Smooth muscle cell of the brain vasculature (primary cell): ENCODE results near the gene RAB11FIP3.
A peak's percentile ranks its signal among the peaks of the same experiment; 100 is the strongest.
"Not testable (repeated sequence)": the region's sequence is repeated elsewhere in the genome, so short reads cannot be mapped to it uniquely, and the experiment has no call there.

ENCODE experiments used
- DNase-seq: peaks from one replicate; pipeline ENCODE4 v3.0.0-alpha.2; 2012; ENCODE audit warnings: low read depth, low spot score

The RAB11FIP3 gene

DNA sequence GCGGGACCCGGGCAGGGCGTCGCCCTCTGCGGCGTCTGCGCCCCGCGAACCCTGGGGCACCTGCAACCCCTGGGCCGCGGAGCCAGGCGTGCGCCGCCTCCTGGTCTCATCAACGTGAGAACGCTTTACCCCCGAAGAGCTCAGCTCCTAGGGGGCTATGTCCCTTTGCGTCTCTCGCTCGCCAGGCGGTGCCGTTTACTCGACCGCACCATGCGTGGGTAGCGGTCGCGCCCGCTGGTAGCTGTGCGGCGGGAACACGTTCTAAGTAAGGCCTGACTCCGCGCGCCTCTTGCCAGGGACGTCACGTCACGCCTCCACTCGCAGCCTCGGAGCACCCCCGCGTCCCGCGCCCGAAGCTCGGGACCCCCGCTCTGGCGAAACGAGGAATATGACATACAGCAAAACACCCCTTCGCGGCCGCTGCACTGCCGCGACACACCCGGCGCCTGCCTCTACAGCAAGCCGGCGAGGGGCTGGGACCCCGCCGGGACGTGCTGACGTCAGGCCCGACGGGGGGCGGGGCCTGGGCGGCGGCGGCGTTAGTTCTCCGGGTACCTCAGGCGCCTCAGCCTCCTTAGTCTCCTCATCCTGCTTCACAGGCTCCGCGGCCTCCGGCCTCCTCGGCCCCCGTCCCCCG lies at the start of gene RAB11FIP3:
TSS of gene RAB11FIP3 (plus strand) at position 568 of the 637 bp plus-strand sequence. CDS start 358 bp downstream, outside the sequence.
- DNase-seq, result peak; percentile 29

- DNase-seq, result no peak
Measured at GRCh38 chr16:375927-376816, 49.3 kb upstream of the RAB11FIP3 start.

DNA sequence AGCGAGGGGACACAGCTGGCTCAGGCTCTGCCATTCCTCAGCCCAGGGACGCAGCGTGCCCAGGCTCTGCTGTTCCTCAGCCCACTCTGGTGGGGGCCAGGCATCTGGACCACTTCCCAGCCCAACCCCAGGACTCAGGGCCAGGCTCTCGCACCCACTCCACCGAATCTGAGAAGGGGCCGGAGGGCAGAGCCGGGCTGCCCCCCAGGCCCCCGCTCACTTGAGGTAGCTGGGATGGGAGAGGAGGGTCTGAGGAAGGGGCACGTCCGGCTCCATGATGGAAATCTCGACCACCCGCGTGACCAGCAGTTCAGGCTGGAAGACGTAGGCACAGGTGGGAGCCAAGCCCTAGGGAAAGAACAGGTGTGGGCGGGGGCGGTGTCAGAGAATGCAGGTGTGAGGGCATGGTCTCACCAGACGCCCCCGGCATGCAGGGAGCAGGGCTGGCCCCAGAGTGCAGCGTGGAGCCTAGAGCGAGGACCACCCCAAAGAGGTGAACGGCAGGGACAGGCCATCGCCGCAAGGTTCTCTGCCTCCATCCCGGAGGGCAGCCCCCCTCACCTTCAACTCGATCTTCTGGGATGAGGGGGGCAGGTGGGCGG lies 48.5 kb upstream of the RAB11FIP3 start:
- DNase-seq, result no peak

- no peak for DNase-seq
Measured at GRCh38 chr16:377419-377951, 48.0 kb upstream of the RAB11FIP3 start.

DNA sequence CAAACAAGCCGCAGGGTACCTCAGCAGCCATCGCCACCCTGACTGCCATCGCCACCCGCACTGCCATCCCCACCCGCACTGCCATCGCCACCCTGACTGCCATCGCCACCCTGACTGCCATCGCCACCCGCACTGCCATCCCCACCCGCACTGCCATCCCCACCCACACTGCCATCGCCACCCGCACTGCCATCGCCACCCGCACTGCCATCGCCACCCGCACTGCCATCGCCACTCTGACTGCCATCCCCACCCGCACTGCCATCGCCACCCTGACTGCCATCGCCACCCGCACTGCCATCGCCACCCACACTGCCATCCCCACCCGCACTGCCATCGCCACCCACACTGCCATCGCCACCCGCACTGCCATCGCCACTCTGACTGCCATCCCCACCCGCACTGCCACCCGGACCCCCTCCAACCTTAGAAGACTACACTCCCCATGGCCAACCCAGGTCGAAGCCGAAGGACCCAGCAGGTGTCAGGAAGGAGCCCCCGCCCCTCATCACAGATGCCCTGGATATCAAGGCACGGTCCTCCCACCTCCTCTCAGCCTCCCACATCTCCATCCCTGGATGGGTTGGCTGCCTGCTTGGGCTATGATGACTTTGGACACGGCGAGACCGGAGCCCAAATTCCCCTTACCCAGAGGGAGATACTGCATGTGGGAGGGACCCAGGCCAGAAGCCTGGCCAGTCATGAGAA lies 47.2 kb upstream of the RAB11FIP3 start:
- DNase-seq, result not testable (repeated sequence)

DNA sequence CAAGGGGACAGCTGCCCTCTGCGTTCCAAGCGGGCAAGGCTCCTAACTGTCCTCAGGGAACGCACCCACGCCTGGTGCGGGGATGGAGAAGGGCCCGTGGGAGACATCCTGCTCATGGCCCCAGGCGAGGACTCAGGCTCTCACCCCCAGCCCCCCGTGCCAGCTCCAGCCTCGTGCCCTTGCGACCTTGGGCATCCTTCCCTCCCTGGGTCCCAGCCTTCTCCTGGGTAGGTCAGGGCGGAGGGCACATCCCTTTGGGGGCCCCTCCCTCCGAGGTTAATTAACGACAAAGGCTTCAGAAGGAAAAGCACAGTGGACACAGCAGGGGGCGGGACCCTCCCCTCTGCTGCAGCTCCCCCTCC lies 46.6 kb upstream of the RAB11FIP3 start:
- DNase-seq, result no peak

- no peak for DNase-seq
Measured at GRCh38 chr16:379183-379960, 46.1 kb upstream of the RAB11FIP3 start.

DNA sequence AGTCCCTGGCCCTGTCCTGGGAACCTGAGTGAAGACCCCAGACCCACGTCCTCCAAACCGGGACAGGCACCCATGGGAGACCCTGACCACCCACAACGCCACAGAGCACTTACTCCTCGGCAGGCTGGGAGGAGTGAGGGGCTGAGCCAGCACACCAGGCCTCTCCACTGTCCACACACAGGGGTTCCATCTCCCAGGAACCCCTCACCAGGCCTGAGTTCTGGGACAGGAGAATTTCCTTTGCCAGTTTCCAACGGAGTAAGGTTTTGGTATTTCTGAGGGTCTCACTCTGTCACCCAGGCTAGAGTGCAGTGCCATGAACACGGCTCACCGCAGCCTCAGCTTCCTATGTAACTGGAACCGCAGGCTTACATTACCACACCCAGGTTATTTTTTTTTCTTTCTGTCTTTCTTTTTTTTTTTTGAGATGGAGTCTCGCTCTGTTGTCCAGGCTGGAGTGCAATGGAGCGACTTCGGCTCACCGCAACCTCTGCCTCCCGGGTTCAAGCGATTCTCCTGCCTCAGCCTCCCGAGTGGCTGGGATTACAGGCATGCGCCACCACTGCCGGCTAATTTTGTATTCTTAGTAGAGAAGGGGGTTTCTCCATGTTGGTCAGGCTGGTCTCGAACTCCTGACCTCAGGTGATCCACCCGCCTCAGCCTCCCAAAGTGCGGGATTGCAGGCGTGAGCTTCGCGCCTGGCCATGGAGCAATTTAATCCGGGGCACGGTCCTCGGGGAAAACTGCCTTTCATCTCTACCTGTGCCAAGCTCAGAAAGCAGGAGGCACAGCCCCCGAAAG lies 45.3 kb upstream of the RAB11FIP3 start:
- DNase-seq, result no peak

GRCh38 chr16:380762-381011 lies 44.8 kb upstream of the RAB11FIP3 start:
- DNase-seq, result no peak

GRCh38 chr16:381012-381788 lies 44.2 kb upstream of the RAB11FIP3 start:
- no peak for DNase-seq

DNA sequence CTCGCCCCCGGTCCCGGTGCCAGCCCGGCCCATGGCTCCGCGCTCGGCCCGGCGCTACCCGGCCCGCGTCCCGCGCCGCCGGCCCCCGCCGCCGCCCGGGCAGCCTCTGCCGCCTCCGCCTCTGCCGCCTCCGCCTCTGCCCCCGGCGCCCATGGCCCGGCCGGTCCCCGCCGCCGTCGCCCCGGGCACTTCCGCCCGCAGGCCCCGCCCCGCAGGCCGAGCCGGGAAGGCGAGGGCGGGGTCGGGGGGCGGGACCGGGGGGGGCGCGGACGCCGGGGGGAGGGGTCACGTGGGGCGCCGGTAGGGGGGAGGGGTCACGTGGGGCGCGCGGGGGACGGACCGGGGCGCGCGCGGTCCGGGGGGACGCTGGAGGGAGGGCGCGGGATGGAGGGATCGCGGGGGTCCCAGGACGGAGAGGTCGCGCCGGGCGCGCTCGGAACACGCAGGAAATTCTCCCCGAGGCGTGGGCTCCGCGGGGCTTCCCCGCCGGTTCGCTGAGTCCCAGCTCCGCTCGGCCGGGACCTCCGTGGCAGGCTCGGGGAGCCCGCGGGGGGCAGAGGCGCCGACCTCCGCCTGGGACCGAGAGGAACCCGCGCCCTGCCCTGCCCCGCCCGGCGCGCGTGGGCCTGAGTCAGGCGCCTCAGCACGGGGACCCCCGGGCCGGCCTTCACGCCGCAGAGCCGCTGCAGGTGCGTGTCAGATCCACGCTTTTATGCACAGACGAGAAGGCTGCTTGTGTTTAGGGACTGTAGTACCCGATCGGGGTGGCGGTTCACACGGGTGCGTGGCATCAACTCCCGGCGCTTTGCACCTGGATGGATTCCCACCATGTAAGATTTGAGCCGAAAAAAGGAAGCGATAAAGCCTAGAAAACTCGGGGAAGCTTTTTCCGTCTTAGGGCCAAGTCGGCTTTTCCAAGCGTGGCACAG lies 43.4 kb upstream of the RAB11FIP3 start, which contains the start of gene PGAP6:
TSS of gene PGAP6 (minus strand) at position 190 of the 929 bp plus-strand sequence. CDS start at position 33, 157 bp downstream.
- no peak for DNase-seq

DNA sequence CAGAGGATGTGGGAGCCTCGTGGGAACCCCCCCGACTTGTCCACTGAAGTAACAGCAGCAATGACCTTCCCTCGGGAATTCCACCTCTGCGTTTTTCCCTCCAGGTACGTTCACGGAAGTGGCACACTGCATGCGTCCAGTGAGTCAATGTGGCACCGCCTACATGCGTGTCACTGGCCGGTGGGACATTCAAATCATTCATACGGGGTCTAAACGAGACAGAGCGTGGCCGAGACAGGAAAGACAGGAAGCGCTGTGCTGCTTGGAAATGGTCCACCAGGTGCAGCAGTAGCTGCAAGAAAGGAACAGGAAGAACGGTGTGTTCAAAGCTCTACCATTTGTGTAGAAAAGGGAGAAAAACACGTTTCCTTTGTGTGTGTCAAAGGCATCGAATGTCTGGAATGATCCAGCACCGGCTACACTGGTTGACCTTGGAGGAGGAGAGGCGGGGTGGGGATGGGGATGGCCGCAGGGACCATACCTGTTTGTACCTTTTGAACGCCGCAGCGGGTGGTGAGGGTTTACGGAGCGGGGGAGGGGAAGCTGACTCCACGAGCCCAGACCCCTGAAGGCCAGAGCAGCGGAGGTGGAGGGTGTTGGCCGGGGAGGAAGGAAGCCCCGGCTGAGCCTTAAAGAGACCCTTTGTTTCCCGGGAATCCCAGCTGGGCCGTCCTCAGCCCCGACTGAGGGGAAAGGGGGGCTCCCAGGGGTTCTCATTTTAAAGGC lies 42.0 kb upstream of the RAB11FIP3 start:
- no peak for DNase-seq

- DNase-seq, result no peak
Measured at GRCh38 chr16:386641-387156, 38.8 kb upstream of the RAB11FIP3 start.

DNA sequence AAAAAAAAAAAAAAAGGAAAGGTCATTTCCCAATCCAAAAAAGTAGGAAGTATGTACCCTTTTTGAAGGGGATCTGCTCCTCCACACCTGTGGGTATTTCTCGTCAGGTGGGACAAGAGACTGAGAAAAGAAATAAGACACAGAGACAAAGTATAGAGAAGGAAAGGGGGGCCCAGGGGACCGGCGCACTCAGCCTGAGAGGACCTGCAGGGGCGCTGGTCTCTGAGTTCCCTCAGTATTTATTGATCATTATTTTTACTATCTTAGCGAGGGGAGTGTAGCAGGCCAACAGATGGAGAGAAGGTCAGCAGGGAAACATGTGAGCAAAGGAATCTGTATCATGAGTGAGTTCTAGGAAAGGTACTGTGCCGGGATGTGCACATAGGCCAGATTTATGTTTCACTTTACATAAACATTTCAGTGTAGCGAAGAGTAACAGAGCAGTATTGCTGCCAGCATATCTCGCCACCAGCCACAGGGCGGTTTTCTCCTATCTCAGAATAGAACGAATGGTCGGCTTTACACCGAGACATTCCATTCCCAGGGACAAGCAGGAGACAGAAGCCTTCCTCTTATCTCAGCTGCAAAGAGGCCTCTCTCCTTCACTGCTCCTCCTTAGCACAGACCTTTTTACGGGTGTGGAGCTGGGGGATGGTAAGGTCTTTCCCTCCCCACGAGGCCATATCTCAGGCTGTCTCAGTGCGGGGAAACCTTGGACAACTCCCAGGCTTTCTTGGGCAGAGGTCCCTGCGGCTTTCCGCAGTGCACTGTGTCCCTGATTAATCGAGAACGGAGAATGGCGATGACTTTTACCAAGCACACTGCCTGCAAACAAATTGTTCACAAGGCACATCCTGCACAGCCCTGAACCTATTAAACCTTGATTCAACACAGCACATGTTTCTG lies 37.4 kb upstream of the RAB11FIP3 start:
- DNase-seq, result not testable (repeated sequence)

- DNase-seq, result no peak
Measured at GRCh38 chr16:389352-389751, 36.1 kb upstream of the RAB11FIP3 start.

DNA sequence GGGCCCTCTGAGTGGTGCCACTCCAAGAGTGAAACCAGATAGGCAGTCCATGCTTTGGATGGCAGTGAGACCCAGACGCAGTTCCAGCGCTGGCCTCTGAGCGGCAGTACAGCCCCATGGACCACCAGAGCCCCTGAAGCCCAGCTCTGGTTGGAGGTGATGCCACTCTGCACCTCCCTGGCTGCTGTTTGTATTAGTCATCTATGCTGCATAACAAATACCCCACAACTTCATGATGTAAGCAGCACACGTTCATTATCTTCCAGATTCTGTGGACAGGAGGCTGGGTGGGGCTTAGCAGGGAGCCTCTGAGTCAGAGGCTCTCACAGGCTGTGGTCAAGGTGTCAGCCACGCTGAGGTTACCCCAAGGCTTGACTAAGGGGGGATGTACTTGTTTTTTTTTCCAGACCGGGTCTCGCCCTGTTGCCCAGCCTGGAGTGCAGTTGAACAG lies 33.5 kb upstream of the RAB11FIP3 start:
- no peak for DNase-seq
